GM21737 (cell line): Measurements from ENCODE around the gene ZNF236.
"Not testable (repeated sequence)": the region's sequence is repeated elsewhere in the genome, so short reads cannot be mapped to it uniquely, and the experiment has no call there.

ENCODE experiments used
- ATAC-seq: cut with Tn5 transposase; IDR thresholded peaks from one replicate; pipeline ENCODE4 v1.9.1; 2021; ENCODE audit warnings: mild to moderate bottlenecking, moderate library complexity; ENCODE audit not compliant: unreplicated experiment

Gene ZNF236

GRCh38 chr18:76822506-76823160 lies at the start of gene ZNF236:
Gene ZNF236, plus strand, starts transcription at chr18:76822557. Its CDS starts 51 bp downstream, at chr18:76822608.
- ATAC-seq: peak; percentile 38

- no peak for ATAC-seq
These were observed 49.7 kb upstream of the ZNF236 start for GRCh38 chr18:76772665-76773064.

DNA sequence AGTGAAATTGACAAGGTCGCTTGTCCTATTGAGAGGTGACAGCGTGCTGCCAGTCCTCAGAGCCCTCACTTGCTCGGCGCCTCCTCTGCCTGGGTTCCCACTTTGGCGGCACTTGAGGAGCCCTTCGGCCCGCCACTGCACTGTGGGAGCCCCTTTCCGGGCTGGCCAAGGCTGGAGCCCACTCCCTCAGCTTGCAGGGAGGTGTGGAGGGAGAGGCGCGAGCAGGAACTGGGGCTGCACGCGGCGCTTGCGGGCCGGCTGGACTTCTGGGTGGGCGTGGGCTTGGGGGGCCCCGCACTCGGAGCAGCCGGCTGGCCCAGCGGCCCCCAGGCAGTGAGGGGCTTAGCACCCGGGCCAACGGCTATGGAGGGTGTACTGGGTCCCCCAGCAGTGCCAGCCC lies 45.3 kb upstream of the ZNF236 start:
- not testable (repeated sequence) for ATAC-seq

DNA sequence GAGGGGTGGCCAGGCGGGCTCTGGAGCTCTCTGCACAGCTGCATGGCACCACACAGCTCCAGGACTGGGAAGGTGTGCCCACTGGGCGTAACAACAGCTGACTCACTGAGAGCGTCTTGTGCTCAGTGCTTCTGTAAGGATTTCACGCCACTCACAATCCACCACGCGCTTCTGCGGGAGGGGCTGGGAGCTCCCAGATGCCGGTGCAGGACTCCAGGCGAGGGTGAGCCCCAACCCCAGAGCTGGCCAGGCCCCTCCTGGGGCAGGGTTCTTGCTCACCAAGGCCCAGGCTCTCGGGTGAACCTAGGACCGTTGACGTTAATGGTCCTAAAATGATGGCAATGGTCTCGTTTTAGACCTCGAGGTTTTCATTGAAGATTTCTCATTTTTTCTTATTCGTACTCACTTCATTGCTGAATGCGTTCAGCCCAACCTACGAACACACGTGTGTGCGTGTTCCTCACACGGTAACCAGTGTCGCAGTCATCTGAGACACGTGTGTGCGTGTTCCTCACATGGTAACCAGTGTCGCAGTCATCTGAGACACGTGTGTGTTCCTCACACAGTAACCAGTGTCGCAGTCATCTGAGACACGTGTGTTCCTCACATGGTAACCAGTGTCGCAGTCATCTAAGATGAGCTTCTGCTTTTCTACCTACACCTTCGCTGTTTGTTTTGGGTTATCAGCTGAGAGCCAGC lies 38.4 kb upstream of the ZNF236 start:
- ATAC-seq: no peak

- no peak for ATAC-seq
These were observed 36.5 kb upstream of the ZNF236 start for GRCh38 chr18:76785872-76786271.

- ATAC-seq: no peak
These were observed 33.6 kb upstream of the ZNF236 start for GRCh38 chr18:76788571-76789317.

GRCh38 chr18:76791106-76791505 lies 31.3 kb upstream of the ZNF236 start:
- ATAC-seq: no peak

- ATAC-seq: no peak
These were observed 30.7 kb upstream of the ZNF236 start for GRCh38 chr18:76791642-76792041.

DNA sequence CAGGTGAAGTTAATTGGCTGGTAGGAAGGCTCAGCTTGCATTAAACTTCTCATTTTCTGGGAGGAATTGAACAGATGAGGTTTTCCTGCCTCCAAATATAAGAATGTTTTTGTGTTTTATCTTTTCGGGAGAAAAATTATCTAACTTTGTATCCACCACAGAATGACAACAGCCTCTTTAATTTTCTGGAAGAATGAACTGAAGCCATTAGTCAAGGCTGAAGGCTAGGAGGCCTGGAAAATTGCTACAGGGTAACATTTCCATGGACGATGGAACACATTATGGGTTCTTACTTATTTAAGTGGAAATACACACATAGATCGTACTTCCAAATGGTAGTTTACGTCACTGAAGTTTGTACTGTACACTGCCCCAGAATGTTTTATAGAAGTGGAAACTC lies 28.0 kb upstream of the ZNF236 start:
- no peak for ATAC-seq

DNA sequence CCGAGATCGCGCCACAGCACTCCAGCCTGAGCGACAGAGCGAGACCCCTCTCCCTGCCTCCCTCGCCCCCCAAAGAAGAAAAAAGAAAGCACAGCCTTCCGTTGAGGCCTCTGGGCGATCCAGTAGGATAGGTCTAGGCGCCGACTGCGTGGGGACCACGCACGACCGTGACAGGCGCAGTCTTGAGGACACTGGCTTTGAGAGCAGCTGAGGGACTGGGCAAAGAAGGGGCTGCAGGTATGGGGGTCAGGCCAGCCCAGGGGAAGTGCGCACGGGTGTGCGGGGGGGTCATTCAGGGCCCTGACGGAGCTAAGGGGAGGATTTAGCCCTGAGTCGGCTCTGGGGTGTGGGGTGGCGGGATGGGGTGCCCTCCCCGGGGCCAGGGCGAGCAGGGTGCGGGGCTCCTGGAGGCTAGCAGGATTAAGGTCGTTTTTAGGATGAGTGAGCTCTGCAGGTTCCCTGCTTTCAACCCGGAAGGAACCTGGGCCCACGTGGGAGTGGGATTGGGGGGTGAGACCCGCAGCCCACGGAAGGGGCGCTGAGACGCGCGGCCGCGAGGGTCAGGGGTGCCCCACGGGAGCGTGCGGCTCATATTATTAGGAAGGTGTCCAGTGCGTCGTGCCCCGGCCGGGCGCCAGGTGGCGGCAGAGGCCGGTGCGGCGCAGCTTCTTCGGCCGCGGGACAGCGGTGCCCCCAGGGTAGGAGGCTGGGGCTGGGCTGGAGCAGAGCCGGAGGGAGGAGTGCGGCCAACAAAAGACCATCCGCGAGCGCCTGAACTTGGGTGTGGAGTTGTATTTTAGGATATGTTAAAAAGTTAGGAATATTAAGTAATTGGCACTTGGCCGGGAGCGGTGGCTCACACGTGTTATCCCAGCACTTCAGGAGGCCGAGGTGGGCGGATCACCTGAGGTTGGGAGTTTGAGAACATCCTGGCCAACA lies 20.5 kb upstream of the ZNF236 start:
- peak; percentile 99 for ATAC-seq

DNA sequence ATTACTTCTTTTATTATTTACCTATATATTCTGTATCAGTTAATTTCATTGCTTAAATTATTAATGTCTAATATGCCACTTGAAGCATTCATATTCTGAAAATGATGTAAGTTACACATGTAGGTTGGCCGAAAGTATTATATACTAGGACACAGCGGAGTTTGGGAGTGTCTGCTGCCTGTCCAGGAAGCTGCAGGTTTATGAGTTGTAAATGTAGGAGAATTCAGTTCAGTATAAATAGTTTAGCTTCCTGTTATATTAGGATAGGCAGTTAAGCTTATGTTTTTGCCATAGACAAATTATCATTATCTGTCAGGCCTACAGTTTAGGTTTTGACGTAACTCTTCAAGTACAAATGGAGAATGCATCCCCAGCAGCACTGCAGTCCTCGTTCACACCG lies 18.9 kb upstream of the ZNF236 start:
- ATAC-seq: no peak

DNA sequence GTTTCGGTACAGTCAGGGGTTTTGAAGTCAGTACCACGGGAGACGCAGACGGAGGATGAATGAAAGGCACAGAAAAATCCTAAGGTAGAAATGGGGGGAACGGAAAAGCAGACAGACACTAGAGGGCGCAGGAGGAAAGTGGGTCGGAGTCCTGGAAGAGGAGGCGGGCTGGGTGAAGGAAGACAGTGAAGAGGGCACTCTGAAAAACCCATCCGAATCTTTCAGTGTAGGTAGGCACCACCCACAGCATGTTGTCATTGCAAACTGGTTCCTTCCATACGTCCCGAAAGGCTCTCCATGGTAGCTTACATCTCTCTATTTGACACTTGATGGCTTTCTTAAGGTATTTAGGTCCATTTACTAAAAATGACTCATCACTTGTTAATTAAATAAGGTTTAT lies 18.5 kb upstream of the ZNF236 start:
- peak; percentile 61 for ATAC-seq

- no peak for ATAC-seq
These were observed 17.1 kb upstream of the ZNF236 start for GRCh38 chr18:76805221-76805620.

GRCh38 chr18:76806301-76806700 lies 16.1 kb upstream of the ZNF236 start:
- no peak for ATAC-seq

GRCh38 chr18:76808561-76808960 lies 13.8 kb upstream of the ZNF236 start:
- ATAC-seq: no peak

DNA sequence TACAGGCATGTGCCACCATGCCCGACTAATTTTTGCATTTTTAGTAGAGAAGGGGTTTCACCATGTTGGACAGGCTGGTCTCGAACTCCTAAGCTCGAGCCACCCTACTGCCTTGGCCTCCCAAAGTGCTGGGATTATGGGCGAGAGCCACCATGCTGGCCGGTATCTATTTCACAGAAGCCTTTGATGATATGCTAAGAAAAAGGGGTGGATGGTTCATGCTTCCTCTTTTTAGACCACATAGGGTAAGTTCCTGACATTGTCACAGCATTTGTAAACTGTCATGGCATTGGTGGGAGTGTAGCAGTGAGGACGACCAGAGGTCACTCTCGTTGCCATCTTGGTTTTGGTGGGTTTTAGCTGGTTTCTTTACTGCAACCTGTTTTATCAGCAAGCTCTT lies 10.8 kb upstream of the ZNF236 start:
- not testable (repeated sequence) for ATAC-seq

- no peak for ATAC-seq
These were observed 8.1 kb upstream of the ZNF236 start for GRCh38 chr18:76814256-76814655.

GRCh38 chr18:76816127-76816526 lies 6.2 kb upstream of the ZNF236 start:
- no peak for ATAC-seq

DNA sequence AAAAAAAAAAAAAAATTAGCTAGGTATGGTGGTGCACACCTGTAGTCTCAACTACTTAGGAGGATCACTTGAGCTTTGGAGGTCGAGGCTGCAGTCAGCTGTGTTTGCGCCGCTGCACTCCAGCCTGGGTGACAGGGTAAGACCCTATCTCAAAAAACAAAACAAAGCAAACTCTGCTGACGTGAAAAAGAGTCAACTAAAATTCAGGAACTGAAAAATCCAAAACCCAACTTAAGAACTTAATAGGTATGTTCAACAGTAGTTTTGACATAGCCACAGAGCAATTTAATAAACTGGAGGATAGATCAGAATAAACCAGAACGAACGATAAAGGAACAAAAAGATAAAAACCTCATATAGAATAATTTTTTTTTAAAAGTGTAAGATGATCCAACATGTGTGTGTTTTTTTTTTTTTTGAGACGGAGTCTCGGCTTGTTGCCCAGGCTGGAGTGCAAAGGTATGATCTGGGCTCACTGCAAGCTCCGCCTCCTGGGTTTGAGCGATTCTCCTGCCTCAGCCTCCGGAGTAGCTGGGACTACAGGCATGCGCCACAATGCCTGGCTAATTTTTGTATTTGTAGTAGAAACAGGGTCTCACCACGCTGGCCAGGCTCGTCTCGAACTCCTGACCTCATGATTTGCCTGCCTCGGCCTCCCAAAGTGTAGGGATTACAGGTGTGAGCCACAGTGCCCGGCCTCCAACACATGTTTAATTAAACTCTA lies 4.3 kb upstream of the ZNF236 start:
- ATAC-seq: no peak
